Measurements from ENCODE around the gene GAMT. TPM values are rescaled to one million over a fixed set of nuclear protein-coding genes. Genes with fewer than 3 reads are reported as not detected.
A peak's percentile ranks its signal among the peaks of the same experiment; 100 is the strongest.

The GAMT gene
- total and polyA plus RNA-seq, 2 of the 13 experiments (the other 11 are each of a cell fraction or from before 2014, with no cell fraction given) = 115 to 124 TPM

DNA sequence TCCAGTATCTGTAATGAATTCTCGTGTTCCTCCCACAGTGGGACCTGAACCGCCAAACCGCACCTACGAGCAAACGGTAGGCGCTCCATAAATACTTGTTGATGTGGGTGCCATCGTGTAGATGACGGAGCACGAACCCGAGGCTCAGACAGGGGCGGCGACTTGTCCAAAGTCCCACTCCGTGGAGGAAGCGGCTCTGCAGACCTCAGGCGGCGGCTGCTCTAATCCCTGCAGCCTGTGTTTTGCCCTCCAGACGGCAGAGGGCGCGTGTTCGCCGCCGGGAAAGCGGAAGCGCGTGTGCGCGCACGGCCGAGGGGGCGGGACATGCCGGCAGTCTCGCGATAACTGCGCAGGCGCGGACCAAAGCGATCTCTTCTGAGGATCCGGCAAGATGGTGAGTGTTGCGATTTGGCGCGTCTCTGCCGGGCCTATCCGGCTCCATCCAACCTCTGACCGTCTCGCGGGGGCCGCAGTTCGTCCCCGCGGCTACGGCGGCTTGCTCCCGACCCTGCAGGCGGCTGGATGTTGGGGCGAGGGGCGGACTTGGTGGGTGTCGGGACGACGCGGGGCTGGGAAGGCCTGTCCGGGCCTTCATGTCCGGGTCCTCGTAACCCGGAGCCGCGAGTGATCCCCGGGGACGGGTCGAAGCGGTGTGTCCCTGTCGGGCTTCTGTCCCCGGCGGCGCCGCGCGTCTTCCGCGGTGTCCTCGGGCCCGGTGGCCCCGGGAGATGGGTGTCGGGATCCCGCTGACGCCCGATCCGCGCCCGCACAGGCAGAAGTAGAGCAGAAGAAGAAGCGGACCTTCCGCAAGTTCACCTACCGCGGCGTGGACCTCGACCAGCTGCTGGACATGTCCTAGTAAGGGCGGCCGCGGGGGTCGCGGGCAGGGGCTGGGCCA is 36.9 kb upstream of the GAMT start, which contains the start of gene RPS15 (continued):
- TF ChIP-seq ZNF280B (CRISPR knock-in tag; IDR thresholded peaks at IDR 0.05; ENCODE audit: borderline replicate concordance) = peak; percentile 79; the same call in 1 of the 2 replicates
- TF ChIP-seq NFKBIZ (CRISPR knock-in tag; IDR thresholded peaks at IDR 0.05) = peak; percentile 83
- peak; percentile 23; the same call in 1 of the 2 replicates for TF ChIP-seq KDM6A (CRISPR knock-in tag; IDR thresholded peaks at IDR 0.05; ENCODE audit: low read depth)
- TF ChIP-seq, protein P1, sequence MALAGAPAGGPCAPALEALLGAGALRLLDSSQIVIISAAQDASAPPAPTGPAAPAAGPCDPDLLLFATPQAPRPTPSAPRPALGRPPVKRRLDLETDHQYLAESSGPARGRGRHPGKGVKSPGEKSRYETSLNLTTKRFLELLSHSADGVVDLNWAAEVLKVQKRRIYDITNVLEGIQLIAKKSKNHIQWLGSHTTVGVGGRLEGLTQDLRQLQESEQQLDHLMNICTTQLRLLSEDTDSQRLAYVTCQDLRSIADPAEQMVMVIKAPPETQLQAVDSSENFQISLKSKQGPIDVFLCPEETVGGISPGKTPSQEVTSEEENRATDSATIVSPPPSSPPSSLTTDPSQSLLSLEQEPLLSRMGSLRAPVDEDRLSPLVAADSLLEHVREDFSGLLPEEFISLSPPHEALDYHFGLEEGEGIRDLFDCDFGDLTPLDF (CRISPR knock-in tag; IDR thresholded peaks at IDR 0.05) = peak; percentile 85
- no peak for TF ChIP-seq KLF9 (CRISPR knock-in tag; IDR thresholded peaks at IDR 0.05; ENCODE audit: low read depth)
- TF ChIP-seq, protein P2, sequence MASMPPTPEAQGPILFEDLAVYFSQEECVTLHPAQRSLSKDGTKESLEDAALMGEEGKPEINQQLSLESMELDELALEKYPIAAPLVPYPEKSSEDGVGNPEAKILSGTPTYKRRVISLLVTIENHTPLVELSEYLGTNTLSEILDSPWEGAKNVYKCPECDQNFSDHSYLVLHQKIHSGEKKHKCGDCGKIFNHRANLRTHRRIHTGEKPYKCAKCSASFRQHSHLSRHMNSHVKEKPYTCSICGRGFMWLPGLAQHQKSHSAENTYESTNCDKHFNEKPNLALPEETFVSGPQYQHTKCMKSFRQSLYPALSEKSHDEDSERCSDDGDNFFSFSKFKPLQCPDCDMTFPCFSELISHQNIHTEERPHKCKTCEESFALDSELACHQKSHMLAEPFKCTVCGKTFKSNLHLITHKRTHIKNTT (CRISPR knock-in tag; IDR thresholded peaks at IDR 0.05) = 0 out of 2 replicates have a peak, but pooled peaks have one; percentile 24
- TF ChIP-seq RXRB (CRISPR knock-in tag; IDR thresholded peaks at IDR 0.05; ENCODE audit: borderline replicate concordance) = peak; percentile 83
- TF ChIP-seq NCOA1 (CRISPR knock-in tag; IDR thresholded peaks at IDR 0.05) = no peak
- TF ChIP-seq MYNN (CRISPR knock-in tag; IDR thresholded peaks at IDR 0.05; ENCODE audit: low read depth) = no peak; the same call in 1 of the 2 replicates
- TF ChIP-seq ZNF891 (CRISPR knock-in tag; IDR thresholded peaks at IDR 0.05) = peak; percentile 98
- TF ChIP-seq, protein P3, sequence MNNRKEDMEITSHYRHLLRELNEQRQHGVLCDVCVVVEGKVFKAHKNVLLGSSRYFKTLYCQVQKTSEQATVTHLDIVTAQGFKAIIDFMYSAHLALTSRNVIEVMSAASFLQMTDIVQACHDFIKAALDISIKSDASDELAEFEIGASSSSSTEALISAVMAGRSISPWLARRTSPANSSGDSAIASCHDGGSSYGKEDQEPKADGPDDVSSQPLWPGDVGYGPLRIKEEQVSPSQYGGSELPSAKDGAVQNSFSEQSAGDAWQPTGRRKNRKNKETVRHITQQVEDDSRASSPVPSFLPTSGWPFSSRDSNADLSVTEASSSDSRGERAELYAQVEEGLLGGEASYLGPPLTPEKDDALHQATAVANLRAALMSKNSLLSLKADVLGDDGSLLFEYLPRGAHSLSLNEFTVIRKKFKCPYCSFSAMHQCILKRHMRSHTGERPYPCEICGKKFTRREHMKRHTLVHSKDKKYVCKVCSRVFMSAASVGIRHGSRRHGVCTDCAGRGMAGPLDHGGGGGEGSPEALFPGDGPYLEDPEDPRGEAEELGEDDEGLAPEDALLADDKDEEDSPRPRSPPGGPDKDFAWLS (CRISPR knock-in tag; IDR thresholded peaks at IDR 0.05; ENCODE audit: borderline replicate concordance) = no peak
- TF ChIP-seq ISL2 (CRISPR knock-in tag; IDR thresholded peaks at IDR 0.05) = peak; percentile 89; the same call in 1 of the 2 replicates
- TF ChIP-seq ZNF576 (CRISPR knock-in tag; IDR thresholded peaks at IDR 0.05) = peak; percentile 75; the same call in 1 of the 2 replicates
- TF ChIP-seq ZNF503 (CRISPR knock-in tag; IDR thresholded peaks at IDR 0.05) = peak; percentile 87; the same call in 1 of the 2 replicates
- TF ChIP-seq IRF2 (CRISPR knock-in tag; IDR thresholded peaks at IDR 0.05) = peak; percentile 97
- TF ChIP-seq RBM22 (optimal IDR thresholded peaks at IDR 0.05; ENCODE audit: low read length) = peak; percentile 86
- TF ChIP-seq, protein P4, sequence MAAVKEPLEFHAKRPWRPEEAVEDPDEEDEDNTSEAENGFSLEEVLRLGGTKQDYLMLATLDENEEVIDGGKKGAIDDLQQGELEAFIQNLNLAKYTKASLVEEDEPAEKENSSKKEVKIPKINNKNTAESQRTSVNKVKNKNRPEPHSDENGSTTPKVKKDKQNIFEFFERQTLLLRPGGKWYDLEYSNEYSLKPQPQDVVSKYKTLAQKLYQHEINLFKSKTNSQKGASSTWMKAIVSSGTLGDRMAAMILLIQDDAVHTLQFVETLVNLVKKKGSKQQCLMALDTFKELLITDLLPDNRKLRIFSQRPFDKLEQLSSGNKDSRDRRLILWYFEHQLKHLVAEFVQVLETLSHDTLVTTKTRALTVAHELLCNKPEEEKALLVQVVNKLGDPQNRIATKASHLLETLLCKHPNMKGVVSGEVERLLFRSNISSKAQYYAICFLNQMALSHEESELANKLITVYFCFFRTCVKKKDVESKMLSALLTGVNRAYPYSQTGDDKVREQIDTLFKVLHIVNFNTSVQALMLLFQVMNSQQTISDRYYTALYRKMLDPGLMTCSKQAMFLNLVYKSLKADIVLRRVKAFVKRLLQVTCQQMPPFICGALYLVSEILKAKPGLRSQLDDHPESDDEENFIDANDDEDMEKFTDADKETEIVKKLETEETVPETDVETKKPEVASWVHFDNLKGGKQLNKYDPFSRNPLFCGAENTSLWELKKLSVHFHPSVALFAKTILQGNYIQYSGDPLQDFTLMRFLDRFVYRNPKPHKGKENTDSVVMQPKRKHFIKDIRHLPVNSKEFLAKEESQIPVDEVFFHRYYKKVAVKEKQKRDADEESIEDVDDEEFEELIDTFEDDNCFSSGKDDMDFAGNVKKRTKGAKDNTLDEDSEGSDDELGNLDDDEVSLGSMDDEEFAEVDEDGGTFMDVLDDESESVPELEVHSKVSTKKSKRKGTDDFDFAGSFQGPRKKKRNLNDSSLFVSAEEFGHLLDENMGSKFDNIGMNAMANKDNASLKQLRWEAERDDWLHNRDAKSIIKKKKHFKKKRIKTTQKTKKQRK (IDR thresholded peaks at IDR 0.05; ENCODE audit: low read length) = no peak

Data from HepG2 (cell line).